ENCODE results near the gene PPFIA4. TPM values are rescaled to one million over a fixed set of nuclear protein-coding genes. Genes with fewer than 3 reads are reported as not detected.

Gene PPFIA4
- total and polyA plus RNA-seq, 2 of the 4 experiments (the other 2 are of a cell fraction) = 5.4 to 13.7 TPM

GRCh38 chr1:203035111-203036000 lies 9.1 kb downstream of the PPFIA4 start:
- Histone ChIP-seq H2AFZ (replicated peaks; ENCODE audit: low read length, poor library complexity) (no peak overlapping the region), H3K14ac (replicated peaks; ENCODE audit: low read depth, low read length) (no peak overlapping the region), H2BK20ac (ENCODE audit: low read depth, low read length) (no peak overlapping the region), H4K91ac (ENCODE audit: insufficient read depth, low read depth, low read length) (no peak overlapping the region), H4K5ac (ENCODE audit: low read depth, low read length) (no peak overlapping the region), H4K20me1 (ENCODE audit: insufficient read depth, low read length) (peaks cover 18% of the 10 kb centered on the region), H3K9me1 (ENCODE audit: insufficient read depth, low read length) (0 out of 2 replicates have a peak, but pooled peaks cover 5% of the 10 kb centered on the region), H3K4me2 (ENCODE audit: low read depth, low read length) (no peak overlapping the region), H4K8ac (ENCODE audit: low read depth in 2 of 2, low read length in 2 of 2) (no peak overlapping the region), H3K18ac (ENCODE audit: low read depth, low read length) (no peak overlapping the region), H3K4me3 (ENCODE audit: insufficient read depth, low read depth, low read length) (no peak overlapping the region), H2BK5ac (ENCODE audit: low read depth, low read length, poor library complexity, severe bottlenecking) (no peak overlapping the region), H3K27ac (ENCODE audit: insufficient read depth, low read length) (no peak overlapping the region), H3K9me3 (ENCODE audit: control insufficient read depth, insufficient read depth, low read length) (no peaks in the 10 kb centered on the region), H2BK15ac (ENCODE audit: low read depth, low read length) (no peak overlapping the region), H3K9ac (ENCODE audit: low read depth, low read length) (no peak overlapping the region), H2AK9ac (replicated peaks; ENCODE audit: low read depth, low read length, poor library complexity) (no peak overlapping the region), H3K79me1 (ENCODE audit: low read depth in 1 of 2, low read length in 2 of 2) (peaks cover 0 to 9% of the 10 kb centered on the region in 2 experiments; a peak in 2 of 4 replicates), H2AK5ac (ENCODE audit: low read depth, low read length) (no peak overlapping the region), H3K27me3 (ENCODE audit: control insufficient read depth, insufficient read depth, low read length) (no peaks in the 10 kb centered on the region), H3K4ac (ENCODE audit: low read depth, low read length) (no peak overlapping the region), H3K36me3 (ENCODE audit: control insufficient read depth, insufficient read depth, low read length) (no peaks in the 10 kb centered on the region), H3K56ac (ENCODE audit: extremely low read depth, insufficient read depth, low read length) (no peak overlapping the region), H3K23ac (ENCODE audit: low read depth, low read length) (no peak overlapping the region), H3K4me1 (ENCODE audit: control insufficient read depth, insufficient read depth, low read length) (peaks cover 19% of the 10 kb centered on the region), H2BK120ac (ENCODE audit: low read depth, low read length) (no peak overlapping the region)
- intact Hi-C loops (cut with micrococcal nuclease) (loop anchor here (5.0 to 10.0 kb wide), 3 partner anchors 82 to 449 kb away; no protein-coding TSS in a partner anchor), dilution Hi-C loops (cut with HindIII; ENCODE audit: low sequenced_read_pairs, unreplicated experiment) (no loop called here), in situ Hi-C loops (cut with MboI; ENCODE audit: low sequenced_read_pairs) (loop anchor here (5.0 kb wide), 1 partner anchor 182 kb away; no protein-coding TSS in a partner anchor)
- ChIA-PET CTCF (interaction anchor here (1.1 to 7.2 kb wide), 2 partner anchors 181 to 234 kb away, joined by 3 to 49 read pairs; no protein-coding TSS in a partner anchor), POLR2A (ENCODE audit: unreplicated experiment) (no interaction called here)
- TF ChIP-seq CEBPB (IDR thresholded peaks at IDR 0.05; ENCODE audit: low read depth, low read length) (no peak), CTCF (conservative IDR thresholded peaks at IDR 0.05; ENCODE audit: low read depth, low read length) (no peak), NFE2L2 (IDR thresholded peaks at IDR 0.05; ENCODE audit: low read depth, low read length) (no peak), CHD1 (IDR thresholded peaks at IDR 0.05; ENCODE audit: low read depth, low read length) (no peak), RFX5 (IDR thresholded peaks at IDR 0.05; ENCODE audit: low read depth, low read length) (no peak), BHLHE40 (IDR thresholded peaks at IDR 0.05; ENCODE audit: low read depth, low read length) (no peak), MXI1 (IDR thresholded peaks at IDR 0.05; ENCODE audit: borderline replicate concordance, low read depth, low read length) (no peak), SMC3 (IDR thresholded peaks at IDR 0.05; ENCODE audit: low read depth, low read length) (no peak), MAFK (IDR thresholded peaks at IDR 0.05; ENCODE audit: low read depth, low read length) (no peak), RAD21 (IDR thresholded peaks at IDR 0.05; ENCODE audit: low read length) (no peak), MAZ (IDR thresholded peaks at IDR 0.05; ENCODE audit: borderline replicate concordance, low read depth, low read length) (no peak)
- 75% methylated on average over 7 of the region's 15 CpGs; no CpG with 5 or more reads in 1 of the 2 experiments for WGBS, 2 experiments (ENCODE audit: extremely low coverage in 2 of 2, insufficient read length in 1 of 2)
- DNase-seq = no peak
- no TSS peak for BruUV-seq (replicated peaks)
- ATAC-seq (ENCODE audit: low read depth) = no peak
